Putamen (tissue), 1 donor: ENCODE data around the gene SLC27A2.
"Not testable (repeated sequence)": the region's sequence is repeated elsewhere in the genome, so short reads cannot be mapped to it uniquely, and the experiment has no call there.

Experiments
- DNase-seq: peaks from one replicate; pipeline ENCODE4 v3.0.0-alpha.2; 2016; ENCODE audit warnings: low spot score

The SLC27A2 gene

DNA sequence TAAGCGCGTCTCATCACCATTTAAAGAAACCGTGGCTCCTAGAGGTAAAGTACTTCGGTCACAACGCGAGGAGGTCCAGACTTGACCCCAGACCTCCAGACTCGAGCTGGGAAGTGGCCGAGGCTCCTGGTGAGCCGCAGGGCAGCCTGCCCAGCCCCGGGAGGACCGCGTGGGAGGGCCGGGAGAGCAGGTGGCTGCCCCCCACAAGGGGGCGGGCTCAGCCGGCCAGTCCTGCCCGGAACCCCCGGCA lies at the start of gene SLC27A2:
Gene SLC27A2 (plus strand): TSS at position 228 of the 250 bp plus-strand sequence. CDS start 232 bp downstream, outside the sequence.
- DNase-seq = no peak

DNA sequence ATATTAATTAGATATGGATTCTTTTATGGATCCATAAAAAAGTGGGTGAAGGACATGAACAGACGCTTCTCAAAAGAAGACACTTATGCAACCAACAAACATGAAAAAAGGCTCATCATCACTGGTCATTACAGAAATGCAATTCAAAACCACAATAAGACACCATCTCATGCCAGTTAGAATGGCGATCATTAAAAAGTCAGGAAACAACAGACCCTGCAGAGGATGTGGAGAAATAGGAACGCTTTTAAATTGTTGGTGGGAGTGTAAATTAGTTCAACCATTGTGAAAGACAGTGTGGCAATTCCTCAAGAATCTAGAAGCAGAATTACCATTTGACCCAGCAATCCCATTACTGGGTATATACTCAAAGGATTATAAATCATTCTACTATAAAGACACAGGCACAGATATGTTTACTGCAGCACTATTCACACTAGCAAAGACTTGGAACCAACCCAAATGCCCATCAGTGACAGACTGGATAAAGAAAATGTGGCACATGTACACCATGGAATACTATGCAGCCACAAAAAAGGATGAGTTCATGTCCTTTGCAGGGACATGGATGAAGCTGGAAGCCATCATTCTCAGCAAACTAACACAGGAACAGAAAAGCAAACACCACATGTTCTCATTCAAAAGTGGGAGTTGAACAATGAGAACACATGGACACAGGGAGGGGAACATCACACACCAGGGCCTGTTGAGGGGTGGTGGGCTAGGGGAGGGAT lies 49.6 kb upstream of the SLC27A2 start:
- DNase-seq = not testable (repeated sequence)

DNA sequence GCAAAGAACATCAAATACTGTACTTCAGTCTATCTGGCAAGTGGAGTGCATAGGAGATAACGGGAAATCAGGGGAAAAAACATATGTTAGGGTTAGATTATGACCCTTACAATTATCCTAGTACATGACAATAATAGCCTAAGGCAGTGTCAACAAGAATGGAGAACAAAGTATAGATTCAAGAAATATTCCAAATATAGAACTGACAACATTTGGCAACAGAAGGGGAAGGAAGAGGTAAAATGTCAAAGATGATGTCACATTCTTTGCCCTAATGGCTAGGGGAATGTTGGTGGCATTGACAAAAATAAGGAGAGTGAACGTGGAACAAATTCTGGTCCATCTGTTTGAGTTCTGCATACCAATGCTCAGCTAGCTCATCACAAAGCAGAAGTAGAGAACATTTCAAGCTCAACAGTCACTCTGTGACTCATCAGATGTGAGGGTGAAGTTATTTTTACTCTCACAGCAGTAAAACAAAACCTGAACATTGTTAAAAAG lies 47.4 kb upstream of the SLC27A2 start:
- peak; percentile 48 for DNase-seq

DNA sequence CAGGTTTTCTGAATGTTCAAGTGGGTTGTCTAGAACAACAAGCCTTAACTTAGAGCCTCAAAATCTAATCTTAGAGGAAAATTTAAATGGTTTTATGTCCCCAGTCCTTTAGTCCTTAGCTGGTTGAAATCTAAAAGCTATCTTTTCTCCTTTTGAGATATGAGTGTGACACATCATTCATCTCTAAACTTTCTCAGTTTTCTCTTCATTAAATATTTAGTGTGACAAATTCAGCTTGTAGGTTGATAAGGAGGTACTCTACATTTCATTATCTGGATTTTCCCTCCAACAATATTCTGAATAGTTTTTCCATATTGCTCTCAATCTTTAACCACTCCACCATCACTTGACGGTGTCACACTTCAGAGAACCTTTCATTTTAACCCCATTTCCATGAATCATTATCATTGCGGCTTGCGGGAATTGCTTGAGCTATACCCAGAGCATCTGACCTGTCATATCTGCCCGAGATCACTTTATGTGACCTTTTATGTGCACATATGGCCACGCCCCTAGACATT lies 46.9 kb upstream of the SLC27A2 start:
- DNase-seq = no peak

DNA sequence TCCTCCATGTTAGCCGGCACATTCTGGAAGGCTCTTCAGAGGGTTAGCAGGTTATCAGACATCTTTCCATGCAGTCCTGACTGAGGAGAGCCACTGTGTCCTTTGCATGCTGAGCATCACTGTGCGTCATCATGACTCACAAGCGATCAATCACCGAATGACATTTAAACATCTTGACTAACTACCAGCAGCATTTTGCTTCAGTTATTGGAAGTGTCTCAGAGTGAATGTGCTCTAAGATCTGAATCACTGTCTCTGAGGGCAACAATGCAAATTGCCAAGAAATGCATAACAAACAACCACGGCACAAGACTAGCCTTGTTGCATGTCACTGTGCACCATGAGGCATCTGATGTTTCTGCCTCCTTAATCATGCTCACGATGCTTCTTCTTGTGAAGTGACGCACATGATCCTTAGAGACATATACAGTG lies 44.6 kb upstream of the SLC27A2 start:
- no peak for DNase-seq

DNA sequence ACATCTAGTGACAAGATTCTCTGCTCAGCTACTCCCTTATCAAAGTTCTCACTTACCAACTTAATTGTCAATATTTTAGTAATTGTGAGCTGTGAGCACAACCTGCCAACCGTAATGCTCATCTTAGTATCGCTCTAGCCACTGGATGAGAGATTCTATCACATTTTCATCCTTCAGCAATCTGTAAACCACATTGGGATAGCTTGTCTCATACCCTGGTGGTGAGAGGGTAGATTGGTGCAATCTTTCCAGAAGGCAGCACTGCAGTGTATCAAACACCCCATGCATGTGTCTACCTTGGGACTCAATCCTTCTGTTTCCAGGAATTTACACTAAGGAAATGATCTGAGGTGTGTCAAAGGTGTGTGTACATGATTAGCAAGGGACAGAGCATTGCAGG lies 44.1 kb upstream of the SLC27A2 start:
- no peak for DNase-seq

DNA sequence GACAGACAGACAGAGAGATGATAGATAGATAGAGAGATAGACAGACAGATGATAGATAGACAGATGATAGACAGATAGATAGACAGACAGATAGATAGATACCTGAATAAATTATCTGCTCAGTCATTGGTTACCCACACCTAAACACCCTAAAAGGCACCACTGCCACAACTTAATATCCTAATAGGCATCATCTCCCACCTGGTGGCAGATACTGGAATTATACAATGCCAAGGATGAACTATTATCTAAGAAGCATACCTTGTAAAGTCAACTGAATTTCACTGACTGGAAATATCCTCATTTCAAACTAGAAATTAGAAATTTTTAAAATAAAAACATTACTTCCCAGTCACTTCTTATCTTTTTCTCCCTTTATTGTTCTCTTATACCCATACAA lies 43.6 kb upstream of the SLC27A2 start:
- no peak for DNase-seq

DNA sequence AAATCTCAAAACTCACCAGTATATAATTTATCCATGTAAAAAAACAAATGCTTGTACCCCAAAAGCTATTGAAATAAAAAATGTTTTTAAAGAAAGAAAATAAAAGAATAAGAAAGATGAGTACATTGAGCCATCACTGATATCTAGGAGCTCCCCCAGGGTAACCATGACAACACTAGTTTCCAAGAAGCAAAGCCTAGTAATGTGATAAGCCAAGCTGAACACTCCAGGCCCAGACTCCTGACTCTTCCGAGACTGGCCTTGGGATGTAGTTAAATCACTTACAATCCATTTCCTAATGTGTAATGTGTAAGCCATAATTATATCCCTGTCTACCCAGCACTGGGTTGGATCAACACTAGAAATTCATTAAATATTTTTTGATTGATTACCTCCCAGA lies 41.9 kb upstream of the SLC27A2 start:
- DNase-seq = no peak

DNA sequence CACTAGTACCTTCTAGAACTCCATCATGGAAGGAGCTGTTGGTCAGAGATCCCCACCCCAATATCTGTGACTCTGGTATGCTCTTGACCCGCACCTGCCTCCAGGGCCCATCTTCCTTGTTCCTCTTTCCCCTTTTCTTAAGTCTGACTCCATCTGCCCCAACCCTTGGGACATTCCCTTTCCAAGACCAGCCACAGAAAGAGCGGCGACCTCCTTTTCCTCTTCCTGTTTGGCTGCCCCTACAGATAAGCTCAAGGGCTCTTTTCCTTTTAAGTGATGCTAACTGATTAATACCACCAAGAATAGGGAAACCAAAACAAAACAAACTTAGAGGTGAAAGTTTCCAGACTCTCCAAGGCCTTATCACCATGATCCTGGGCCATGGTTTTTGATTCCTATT lies 41.0 kb upstream of the SLC27A2 start:
- no peak for DNase-seq

DNA sequence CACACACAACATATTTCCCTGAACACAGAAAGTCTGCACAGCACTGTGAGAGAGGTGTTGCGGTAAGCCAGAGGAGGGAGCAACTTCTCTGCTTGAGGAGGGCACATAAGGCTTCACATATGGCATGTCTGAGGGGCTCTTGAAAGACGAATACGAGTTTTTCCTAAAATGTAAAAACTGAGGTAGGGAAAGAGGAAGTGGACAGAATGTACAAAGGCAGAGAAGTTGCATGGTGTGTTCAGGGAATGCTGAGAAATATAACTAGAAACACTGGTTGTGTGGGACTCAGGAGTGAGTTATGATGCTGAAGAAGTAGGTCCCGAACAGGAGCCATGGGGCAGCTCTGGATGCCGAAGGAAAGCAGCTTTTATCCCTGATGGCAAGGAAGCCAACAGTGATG lies 40.1 kb upstream of the SLC27A2 start:
- no peak for DNase-seq

DNA sequence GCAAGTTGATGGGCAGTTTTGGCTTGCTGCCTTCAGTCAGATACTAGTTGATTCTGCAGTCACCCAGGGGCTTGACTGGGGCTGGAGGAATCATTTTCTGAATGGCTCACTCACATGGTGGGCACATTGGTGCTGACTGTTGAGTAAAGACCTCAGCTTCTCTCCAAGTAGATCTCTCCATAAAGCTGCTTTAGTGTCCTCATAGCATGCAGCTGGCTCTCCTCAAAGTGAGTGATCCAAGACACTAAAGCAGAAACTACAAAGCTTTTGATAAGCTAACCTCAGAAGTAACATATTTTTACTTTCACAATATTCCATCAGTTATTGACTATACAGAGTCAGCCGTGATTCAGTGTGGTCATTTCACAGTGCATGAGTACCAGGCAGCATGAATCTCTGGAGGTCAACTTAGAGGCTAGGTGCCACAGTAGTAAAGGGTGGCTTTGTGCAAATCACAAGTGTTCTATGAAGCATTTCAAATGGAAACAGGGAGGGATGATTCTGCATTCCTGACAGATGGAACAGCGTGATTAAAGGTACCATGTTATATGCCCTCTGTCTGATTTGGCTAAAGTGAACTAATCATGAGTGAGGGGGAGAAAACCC lies 38.6 kb upstream of the SLC27A2 start:
- DNase-seq = no peak

DNA sequence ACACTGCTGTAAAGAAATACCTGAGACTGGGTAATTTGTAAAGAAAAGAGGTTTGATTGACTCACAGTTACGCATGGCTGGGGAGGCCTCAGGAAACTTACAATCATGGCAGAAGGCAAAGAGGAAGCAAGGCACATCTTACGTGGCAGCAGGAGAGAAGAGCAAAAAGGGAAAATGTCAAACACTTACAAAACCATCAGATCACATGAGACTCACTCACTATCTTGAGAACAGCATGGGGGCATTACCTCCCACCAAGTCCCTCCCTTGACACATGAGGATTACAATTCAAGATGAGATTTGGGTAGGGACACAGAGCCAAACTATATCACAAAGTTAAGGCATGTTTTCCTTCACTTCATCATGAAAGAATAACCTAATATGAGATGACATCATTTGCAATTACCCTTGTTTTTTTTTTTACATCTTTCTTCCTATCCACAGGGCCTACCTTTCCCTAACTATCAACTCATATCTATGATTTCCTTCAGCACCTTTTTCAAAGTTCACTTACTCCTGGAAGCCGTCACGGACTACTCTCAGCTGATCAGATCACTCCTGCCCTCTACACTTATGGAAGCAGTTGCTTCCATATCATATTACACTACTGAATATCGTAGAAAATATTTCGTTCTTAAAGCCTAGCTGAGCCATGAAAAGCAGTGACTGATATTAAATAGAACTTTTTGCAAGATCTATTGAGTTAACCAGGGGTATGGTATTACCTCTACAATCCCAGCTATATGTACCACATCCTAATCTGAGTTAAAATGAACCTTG lies 37.5 kb upstream of the SLC27A2 start:
- no peak for DNase-seq

DNA sequence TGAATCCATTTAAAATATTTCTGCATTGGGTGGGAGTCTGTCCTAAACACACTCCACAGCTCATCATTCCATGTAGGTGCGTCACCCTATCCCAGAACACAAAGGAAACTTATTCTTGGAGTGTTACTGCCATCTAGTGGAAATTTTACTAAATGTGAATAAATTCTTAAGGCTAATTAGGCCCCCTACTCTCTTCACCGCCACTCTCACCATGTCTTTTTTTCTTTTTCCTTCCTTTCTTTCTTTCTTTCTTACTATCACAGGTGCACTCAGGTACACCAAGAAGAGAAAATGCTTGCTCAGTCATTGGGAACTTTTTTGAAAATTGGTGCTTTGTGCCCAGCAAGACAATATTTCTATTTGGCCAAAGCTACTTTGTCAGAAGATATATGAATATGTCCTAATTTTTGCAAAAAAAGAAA lies 36.5 kb upstream of the SLC27A2 start:
- DNase-seq = peak; percentile 66

DNA sequence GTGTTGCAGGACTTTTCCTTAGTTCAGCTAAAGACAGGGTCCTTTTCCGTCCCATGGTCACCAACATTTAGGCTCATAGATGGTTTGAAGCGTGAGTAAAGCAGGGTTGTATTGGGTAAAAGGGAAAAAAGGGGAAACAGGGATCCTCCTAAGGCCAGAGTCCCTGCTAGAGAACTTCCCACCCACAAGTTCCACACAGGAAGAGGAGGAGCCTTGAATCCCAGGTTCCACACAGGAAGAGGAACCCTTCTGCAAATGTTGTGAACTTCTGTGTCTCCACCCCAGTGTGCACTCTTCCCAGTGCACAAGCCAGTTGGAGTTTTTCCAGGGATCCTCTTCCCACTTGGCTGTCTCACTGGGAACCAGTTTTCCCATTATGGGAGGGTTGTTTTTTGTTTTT lies 35.4 kb upstream of the SLC27A2 start:
- DNase-seq = no peak

DNA sequence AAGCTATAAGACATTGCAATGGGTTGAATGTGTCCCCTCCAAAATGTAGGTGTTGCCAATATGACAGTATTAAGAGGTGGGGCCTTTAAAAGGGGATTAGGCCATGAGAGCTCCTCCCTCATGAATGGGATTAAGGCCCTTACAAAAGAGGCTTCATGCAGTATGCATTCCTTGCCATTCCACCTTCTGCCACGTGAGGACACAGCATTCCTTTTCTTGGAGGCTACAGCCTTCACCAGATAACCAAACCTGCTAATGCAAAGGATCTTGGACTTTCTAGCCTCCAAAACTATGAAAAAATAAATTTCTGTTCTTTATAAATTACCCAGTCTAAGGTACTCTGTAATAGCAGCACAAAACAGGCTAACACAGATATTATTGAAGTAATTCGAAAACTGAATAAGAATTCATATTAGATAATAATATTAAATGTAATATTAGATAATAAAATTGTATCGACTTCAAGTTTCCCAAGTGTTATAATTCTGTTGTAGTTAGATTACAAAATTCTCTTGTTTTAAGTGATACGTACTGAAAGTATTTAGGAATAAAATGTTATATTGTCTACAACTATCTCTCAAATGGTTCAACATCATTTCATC lies 33.5 kb upstream of the SLC27A2 start:
- no peak for DNase-seq

DNA sequence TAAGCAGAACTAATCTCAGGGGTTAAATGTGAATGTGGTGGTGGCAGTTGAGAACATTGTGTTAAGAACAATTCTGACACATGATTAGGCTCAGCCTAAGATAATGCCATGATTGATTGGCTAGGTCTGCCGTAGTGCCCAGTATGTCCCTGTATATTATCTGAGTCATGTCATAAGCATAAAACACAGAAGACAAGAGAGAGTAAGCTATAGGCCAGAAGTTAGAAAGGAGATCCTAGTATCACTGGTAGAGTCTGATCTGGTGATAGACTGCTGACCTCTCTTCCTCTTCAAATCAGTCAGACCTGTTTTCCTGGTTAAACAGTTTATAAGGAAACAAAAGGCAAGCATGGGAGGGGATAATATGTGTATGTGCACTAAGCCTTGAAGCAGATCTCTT lies 32.9 kb upstream of the SLC27A2 start:
- no peak for DNase-seq

DNA sequence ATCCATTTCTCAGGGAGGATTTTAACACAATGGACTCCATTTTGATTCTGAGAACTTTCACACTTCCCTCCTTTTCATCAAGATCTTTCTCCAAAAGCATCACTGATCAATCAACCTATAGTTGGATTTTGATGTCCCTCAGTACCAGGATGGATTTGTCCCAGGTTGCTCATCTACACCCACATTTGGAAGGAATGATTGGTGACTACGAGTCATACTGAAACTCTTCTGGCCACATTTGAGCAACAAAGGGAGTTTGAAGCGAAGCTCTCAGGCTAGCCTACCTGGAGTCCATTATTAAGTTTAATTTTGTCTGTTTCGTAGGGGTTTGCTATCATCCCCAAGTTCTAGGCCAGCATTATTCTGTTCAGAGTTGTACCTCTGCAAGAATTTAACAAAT lies 31.6 kb upstream of the SLC27A2 start:
- no peak for DNase-seq

DNA sequence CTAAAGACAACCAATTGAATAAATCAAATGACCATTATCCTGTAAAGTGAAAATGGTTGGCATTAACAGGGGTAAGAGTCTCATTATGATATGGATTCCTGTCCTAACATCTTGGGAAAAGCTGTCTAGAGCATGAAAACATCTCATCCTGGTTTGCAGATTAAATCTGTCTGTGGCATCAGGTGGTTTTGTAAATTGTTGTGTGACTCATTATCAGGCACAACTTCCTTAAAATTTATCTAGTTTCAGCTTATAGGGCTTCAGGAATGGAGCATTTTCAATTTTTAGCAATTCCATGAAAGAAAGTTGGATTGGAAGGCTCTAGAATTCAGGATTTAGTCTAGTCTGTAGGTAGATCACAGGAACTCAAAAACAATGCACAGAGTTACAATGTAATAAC lies 31.1 kb upstream of the SLC27A2 start:
- DNase-seq = no peak

DNA sequence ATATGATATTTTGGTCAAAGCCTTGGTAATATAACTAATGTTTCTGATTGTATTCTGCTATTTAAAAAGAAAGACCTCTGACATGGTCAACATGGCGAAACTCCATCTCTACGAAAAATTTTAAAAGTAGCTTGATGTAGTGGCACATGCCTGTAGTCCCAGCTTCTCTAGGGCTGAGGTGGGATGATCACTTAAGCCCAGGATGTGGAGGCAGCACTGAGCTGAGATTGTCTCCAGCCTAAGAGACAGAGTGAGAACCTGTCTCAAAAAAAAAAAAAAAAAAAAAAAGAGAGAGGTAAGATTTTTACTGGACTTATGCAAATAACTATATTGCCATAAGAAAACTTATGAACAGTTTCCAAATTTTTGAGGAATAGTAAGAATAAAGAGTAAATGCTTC lies 30.5 kb upstream of the SLC27A2 start:
- no peak for DNase-seq

DNA sequence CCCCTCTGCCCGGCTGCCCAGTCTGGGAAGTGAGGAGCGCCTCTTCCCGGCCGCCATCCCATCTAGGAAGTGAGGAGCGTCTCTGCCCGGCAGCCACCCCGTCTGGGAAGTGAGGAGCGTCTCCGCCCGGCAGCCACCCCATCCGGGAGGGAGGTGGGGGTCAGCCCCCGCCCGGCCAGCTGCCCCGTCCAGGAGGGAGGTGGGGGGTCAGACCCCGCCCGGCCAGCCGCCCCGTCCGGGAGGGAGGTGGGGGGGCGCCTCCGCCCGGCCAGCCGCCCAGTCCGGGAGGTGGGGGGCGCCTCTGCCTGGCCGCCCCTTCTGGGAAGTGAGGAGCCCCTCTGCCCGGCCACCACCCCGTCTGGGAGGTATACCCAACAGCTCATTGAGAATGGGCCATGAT lies 23.8 kb upstream of the SLC27A2 start:
- not testable (repeated sequence) for DNase-seq

DNA sequence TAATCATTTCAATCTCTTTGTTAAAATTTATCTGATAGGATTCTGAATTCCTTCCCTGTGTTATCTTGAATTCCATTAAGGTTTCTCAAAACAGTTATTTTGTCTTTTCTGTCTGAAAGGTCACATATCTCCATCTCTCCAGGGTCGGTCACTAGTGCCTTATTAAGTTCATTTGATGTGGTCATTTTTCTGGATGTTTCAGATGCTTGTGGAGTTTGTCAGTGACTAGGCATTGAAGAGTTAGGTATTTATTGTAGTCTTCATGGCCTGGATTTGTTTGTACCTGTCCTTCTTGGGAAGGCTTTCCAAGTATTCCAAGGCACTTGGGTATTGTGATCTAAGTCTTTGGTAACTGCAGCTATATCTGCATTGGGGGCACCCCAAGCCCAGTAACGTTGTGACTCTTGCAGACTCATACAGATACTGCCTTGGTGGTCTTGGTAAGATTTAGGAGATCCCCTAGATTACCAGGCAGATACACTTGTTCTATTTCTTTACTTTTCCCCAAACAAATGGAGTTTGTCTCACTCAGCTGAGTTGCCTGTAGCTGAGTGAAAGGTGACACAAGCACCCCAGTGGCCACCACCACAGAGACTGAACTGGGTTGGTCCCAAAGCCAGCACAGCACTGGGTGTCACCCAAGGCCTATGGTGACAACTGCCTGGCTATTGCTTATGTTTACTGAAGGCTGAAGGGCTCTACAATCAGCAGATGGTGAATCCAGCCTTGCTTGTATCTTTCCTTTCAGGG lies 18.9 kb upstream of the SLC27A2 start:
- DNase-seq = no peak
